HG02642 (cell line): ENCODE data around the gene HCRTR1.

Experiments
- ATAC-seq: cut with Tn5 transposase; IDR thresholded peaks from one replicate; pipeline ENCODE4 v1.9.1; 2021; ENCODE audit warnings: mild to moderate bottlenecking; ENCODE audit not compliant: unreplicated experiment, poor library complexity

Gene HCRTR1

DNA sequence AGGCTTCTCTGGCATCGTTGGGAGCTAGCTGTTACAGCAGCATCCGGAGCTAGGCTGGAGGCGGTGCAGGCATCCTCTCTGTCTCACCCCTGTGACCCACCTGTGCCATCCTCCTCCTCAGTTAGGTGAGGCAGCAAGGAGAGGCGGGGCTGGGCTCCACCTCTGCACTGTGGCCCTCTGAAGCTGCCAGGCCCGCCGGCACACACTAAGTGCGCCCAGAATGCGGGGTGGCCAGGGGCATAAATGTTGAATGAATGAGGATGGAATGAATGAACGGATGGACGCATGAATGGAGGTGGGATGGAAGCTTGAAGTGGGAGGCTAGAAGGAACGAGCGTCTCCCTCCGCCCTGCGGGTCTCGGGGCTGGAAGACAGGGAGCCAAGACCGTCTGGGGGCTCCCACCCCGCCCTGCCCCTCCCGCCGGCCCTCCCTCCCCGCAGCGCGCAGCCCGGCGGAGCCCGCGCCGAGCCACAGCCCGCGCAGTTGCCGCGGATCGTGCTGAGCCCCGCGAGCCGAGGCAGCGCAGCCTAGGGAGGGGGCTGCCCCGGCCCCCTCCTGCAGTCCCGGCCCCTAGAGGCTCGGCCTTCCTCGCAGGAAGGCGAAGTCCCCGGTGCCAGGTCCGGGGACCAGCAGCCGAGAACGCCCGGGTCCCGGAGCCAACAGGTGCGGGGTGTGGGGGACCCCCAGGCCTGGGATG lies at the start of gene HCRTR1:
Gene HCRTR1 (plus strand): TSS at position 472 of the 698 bp plus-strand sequence. CDS start 1,504 bp downstream, outside the sequence.
- ATAC-seq = no peak

DNA sequence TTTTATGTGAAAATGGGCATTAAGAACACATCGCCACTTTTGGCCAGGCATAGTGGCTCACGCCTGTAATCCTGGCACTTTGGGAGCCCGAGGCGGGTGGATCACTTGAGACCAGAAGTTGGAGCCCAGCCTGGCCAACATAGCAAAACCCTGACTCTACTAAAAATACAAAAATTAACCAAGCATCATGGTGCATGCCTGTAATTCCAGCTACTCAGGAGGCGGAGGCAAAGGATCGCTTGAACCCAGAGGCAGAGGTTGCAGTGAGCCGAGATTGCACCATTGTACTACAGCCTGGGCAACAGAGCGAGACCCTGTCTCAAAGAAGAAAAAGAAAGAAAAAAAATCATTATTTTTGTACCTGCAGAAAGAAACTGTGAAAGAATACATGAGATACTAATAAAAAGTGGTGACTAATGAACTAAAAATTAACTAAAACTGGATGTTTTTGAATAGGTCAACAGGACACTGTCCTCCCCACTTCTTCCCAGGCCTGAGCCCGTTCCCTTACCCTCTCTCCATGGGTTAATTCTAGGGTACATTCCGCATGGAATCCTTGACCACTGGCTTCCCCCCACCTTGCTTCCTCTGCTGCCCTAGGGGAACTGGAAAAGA lies 49.4 kb upstream of the HCRTR1 start:
- ATAC-seq = no peak

DNA sequence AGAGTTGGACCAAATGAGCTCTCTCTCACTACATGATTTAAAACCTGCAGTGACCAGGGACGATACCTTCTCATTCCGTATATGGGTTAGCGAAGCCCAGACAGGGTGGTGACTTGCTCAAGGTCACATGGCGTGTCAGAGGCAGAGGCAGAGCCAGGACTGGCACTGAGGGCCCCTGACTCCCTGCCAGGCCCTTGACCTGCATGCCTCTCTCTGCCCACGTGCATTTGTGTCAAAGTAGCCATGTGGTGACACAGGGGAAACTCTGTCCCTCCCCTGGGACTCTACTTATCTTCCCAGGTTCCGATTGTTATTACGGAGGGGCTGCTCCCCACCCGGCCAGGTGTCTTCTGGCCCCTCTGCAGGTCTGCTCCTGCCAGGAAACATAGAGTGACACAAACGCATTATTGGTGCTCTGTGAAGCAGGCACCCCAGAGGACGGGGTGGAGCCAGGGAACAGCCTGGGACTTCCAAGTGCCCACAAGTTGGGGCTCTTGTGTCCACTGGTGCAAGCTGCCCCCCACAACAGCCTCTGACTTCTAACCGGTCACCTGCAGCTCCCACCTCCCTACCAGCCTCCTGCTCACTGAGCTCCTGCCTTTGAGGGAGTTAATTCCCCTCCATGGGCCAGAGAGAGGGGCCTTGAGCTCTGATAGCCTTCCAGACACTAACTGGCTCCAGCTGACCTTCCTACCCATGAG lies 48.4 kb upstream of the HCRTR1 start:
- ATAC-seq = no peak

DNA sequence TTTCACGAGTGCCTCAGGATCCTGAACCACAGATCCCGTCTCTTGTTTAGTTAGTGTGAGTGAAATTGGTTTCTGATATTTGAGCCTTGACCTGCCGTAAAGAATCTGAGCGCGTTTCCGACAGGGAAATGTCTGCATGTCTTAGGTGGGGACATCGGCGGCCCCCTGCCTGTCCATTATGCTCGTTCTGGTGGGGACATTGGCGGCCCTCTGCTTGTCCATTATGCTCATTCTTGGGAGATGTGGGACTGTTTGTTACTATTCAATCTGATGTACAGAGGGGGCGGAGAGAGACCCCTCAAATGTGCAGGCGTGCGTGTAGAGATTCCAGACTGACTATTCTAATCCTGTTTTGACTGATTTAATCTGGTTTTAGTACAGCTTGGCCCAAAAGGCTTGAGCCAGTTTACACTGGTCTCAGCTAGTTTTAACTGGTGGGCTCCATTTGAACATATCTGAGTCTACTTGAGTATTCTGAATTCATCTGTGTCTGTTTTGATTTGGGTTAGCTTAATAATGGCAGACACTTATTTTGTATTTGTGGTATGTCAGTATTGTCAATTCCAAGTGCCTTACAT lies 47.8 kb upstream of the HCRTR1 start:
- ATAC-seq = no peak

DNA sequence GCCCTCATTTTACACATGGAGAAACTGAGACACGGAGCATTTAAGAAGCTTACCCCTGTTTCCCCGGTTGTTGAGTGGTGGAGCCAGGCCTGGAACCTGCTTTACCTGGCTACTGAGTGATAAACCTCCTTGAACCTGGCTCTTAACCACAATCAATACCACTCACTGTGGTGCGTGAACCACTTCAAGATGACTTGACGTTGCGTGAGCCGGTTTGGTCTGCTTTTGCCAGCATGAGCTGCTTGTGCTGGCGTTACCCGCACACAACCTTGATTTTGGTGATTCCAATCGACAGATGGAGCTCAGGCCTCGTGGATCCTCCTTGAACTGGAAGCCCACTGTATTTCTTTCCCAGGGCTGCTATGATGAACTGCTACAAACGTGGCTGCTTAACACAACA lies 47.3 kb upstream of the HCRTR1 start:
- no peak for ATAC-seq

DNA sequence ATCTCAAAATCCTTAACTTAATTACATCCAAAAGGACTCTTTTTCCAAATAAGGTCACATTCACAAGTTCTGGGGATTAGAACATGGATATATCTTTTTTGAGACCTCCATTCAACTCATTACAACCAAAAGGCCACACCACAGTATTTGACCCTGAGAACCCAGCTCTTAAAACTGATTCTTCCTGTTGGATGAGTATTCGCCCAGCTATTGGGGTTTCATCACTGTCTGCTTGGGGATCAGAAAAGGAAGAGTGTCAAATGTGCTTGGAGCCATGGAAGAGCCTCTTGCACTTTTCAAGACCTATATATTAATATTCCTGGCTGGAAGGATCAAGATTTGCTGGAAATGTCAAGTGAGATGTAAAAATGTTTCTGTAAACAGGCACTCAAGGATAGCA lies 46.6 kb upstream of the HCRTR1 start:
- ATAC-seq = no peak

DNA sequence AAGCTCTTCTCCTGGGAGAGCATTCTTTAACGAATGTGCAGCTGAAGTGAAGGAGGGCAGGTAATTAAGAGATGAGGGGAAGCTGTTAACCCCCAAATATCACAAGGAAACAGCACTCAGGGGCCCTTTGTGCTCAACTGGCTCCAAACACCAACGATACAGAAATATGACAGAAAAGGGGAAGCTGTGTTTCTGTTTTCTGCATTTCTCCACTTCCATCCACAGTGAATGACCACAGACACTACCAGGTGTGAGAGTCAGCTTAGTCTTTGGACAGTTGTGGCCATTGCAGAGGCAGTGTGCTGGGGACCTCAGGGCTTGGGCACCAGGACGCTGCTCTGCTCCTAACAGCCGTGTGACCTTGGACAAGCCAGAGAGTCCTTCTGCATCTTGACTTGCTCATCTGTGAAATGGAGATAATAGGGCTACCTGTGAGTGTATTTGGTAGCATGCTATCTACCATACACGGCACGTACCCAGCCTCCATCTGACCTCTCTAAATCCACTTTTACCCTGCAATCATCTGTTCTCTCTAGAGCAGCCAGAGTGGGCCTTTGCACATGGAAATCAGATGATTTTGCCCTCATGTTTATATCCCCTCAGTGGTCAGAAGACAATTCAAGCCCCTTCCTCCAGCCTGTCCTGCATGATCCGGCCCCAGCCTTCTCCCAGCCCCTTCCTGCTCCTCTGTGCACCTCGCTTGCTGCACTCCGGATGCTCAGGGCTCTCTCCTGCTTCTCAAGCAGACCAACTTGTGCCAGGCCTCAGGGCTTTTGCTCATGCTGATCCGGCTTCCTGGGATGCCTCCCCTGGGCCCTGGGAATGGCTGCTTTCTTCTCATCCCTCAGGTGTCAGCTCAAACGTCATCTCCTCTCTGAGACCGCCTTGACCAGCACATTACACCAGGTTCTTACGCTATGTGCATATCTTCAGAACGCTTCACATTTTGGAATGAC lies 45.9 kb upstream of the HCRTR1 start:
- no peak for ATAC-seq

DNA sequence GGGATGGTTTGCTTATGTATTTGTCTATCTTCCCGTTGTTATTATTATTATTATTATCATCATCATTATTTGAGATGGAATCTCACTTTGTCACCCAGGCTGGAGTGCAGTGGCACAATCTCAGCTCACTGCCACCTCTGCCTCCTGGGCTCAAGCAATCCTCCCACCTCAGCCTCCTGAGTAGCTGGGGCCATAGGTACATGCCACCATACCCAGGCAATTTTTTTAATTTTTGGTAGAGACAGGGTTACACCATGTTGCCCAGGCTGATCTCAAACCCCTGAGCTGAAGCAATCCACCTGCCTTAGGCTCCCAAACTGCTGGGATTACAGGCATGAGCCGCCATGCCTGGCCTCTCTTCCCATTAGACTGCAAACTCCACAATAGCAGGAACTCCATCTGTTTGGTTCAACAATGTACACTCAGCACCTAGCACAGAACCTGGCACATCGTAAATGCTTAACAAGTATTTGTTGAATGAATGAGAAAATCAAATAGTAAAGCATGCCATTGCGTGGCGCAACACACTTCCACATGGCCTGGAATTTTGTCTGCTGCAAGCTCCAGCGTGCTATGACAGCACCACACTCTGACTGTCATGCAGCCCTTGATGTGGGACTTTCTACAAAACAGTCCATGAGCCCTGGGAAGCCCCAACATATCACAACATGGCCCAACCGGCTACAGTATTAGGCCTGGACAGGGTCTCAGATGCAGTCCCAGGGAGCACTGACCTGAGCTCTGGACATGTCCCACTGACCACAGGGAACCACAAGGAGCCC lies 45.0 kb upstream of the HCRTR1 start:
- ATAC-seq = no peak

DNA sequence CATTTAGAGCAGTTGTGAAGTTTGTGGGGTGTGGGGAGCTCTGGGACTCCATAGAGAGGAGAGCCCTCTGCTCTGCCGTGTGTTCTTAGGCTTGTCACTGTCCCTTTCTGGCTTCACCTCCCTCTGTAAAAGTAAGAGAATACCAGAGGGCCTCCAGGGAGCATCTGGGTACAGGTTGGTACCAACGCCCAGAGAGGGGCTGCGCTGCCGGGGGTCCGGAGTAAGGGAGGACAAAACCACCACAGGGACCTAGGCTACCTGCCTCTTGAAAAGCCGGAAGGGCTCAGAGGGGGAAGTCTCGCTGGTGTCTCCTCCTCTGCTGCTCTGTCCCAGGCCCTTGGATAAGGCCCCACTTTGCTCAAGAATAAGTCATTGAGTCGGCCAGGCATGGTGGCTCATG lies 44.2 kb upstream of the HCRTR1 start:
- no peak for ATAC-seq

DNA sequence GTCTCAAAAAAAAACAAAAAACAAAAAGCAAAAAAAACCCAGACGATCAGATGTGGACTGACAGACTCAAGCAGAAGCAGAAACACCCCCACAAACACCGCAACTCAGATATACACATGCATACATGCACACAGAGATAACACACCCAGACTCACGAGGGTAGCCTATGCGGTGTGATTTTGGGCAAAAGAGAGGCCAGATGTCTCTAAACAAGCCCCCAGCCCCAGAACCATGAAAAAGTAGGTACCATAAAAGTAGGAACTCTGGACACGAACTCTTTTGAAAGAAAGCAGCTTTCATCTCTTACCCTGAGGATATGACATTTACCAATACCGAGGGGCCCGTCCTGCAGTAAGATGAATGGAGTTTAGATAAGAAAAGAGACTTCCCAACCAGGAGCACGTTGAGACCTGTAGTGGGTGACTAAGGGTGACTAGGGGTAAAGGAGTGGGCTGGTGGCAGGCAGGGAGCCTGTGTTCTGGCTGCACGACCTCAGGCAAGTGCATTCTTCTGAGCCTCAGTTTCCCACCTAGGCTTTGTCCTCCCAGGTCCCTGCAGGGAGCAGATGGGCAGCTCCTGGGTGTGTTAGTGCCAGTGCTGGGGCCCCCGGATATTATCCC lies 42.6 kb upstream of the HCRTR1 start:
- ATAC-seq = no peak

DNA sequence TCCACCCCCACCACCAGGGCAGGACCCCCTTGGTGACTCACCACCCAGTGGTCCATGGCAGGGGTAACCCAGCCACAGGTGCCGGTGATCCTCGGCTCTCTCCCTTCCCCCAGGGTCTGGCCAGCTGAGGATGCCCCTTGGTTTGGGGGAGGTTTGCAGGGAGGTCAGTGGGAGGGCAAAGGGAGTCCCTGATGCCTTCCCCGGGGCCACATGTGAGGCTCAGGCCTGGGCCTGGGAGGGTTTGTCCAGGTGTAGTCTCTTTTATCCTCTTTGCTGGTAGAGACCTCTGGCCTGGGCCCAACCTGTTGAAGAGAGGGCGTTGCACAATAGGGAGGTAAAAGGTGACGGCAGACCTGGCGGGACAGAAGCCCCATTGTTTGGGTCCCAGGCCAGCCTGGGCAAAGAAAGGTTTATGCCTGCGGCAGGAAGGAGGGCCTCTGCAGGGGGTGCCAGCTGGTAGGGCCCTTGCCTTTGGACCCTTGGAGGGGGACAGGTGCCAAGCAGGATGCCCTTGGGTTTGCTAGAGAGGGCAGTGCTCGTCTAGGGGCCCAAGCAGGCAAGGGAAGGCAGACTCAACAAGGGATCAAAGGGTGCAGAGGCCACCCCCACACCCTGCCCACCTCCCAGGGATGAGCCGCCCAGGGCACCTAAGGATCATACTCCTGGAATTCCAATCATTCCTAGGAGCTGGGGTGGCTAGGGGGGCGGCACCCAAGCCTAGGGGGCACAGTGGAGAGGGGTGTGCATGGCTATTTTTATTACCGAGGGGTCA lies 41.9 kb upstream of the HCRTR1 start:
- no peak for ATAC-seq

DNA sequence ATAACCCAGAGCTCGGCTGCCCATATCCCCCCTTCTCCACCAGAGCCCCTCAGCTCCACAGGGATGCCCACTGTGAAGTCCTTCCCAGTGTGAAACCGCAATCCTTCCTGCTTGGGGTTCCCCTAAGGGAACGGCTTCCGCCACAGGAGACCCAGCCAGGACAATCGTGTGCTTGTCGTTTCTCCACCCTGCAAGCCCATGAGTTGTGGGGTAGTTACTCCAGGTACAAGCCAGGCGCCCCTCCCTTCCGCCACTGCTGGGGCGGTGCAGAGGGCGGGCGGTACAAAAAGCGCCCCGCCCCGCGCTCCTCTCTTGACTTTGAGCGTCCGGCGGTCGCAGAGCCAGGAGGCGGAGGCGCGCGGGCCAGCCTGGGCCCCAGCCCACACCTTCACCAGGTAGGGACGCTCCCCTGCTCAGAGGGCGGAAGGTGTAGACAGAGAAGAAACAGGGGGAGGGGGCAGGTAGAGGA lies 41.3 kb upstream of the HCRTR1 start, which contains the start of gene TINAGL1:
Gene TINAGL1 (plus strand): TSS at position 315 of the 469 bp plus-strand sequence. CDS start 634 bp downstream, outside the sequence.
- ATAC-seq = no peak

DNA sequence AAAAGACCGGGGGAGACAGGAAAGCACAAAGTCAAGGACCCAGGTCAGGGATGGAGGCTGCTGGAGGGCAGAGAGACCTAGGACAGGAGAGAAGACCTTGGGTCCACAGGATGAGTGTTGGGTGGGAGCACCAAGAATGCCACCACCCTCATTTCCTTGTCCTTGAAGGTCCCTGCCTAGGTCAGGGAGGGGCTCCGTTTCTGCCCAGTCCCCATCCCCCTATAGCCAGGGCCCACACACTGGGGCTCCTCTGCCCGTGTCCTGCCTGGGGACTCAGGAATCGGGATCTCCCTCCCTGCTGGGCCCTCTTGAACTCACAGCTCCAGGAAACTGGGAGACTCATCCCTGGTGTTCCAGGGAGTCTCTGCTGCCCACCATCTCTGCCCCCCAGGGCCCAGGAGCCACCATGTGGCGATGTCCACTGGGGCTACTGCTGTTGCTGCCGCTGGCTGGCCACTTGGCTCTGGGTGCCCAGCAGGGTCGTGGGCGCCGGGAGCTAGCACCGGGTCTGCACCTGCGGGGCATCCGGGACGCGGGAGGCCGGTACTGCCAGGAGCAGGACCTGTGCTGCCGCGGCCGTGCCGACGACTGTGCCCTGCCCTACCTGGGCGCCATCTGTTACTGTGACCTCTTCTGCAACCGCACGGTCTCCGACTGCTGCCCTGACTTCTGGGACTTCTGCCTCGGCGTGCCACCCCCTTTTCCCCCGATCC lies 40.6 kb upstream of the HCRTR1 start:
- no peak for ATAC-seq

DNA sequence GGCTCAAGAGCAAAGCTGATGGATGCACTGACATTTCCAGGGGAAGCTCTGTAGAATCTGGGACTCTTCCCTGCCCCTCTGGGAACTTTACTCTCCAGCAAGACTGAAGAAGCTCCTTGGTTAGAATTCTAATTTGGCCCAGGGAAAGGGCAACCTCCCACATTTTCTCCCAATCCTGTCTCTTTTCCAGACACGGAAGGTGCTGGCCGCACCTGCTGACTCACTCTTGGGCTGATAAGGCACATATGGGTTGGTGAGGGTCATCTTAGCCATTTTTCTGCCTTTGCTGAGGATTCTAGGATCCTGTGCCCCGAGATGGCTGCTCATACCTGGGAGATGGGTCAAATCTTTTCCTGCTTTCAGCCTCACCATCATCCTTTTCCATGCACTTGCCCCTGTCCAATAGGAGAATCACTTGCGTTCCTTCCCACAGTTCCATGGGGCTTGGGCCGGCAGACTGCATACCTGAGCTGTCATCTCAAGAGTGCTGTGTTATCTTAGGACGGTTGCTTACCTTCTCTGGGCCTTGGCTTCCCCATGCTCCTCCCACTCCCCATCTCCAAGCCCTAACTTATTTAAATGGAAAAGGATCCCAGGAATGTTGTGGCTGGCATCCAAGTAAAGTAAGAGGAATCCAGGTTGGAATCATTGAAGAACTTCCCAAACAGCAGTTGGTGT lies 39.8 kb upstream of the HCRTR1 start:
- ATAC-seq = no peak

DNA sequence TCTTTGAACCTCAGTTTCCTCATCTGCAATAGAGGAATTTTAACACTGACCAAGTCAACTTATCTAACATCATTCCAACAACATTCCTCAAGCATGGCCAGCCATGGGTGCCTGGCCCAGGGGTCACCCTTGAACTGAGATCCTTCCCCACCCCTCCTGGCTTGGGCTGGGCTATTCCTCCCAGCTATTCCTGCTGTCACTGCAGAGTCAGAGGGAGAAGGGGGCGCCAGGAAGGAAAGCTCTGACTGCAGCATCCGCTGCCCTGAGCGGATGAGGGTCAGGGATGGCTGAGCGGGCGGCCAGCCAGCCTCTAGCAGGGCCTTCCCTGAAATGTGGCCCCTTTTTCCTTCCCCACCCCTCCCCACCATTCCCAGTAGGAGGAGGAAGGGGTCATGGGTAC lies 38.1 kb upstream of the HCRTR1 start:
- ATAC-seq = no peak

DNA sequence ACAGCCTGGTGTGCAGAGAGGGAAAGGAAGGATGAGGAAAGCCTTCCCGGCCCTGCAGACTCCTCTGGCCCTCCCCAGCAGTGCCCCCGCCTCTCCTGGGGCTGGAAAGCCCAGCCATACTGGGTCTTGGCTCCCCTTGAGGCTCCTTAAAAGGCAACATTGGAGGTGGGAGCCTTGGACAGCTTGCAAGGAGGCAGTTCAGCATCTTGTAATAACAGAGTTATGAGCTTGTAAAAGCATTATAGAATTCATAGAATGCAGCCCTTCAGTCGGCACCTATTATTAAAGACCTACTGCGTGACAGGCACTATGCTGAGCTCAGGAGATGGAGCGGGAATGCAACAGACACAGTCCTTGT lies 37.0 kb upstream of the HCRTR1 start:
- no peak for ATAC-seq
